T-cell (primary cell): ENCODE results near the gene SLC1A7. TPM values are rescaled to one million over a fixed set of nuclear protein-coding genes. Genes with fewer than 3 reads are reported as not detected.

Experiments
- ATAC-seq, 4 experiments: fragments of 200-7000 bp in 3 of 4; fragments of 150-1000 bp in 1 of 4; cut with Tn5 transposase; replicated peaks in 1 of 4; 1 replicate in 3 of 4; 2 replicates in 1 of 4; pipeline ENCODE4 v1.10.0; 2021; ENCODE audit warnings: moderate library complexity in 3 of 4, mild to moderate bottlenecking in 2 of 4, moderate number of reproducible peaks in 1 of 4
- CTCF ChIA-PET, 2 donors: fragments of 300-600 bp; sonication (Branson Sonifier 250); formaldehyde crosslinking; loops; one replicate each; lab custom pipeline; 2022; ENCODE audit warnings: antibody characterized with exemption in 2 of 2; lab: Charles Lee
- POLR2A ChIA-PET, 2 donors: fragments of 300-600 bp; sonication (Branson Sonifier 250); formaldehyde crosslinking; loops; one replicate each; lab custom pipeline; 2022; ENCODE audit warnings: antibody characterized with exemption in 2 of 2; lab: Charles Lee
- DNase-seq, 35 experiments: peaks; one replicate each; pipeline versions ENCODE4 v3.0.0 to v3.0.0-alpha.2; 2013 to 2023
- H3K27ac ChIP-seq: one replicate; pipeline ENCODE4 v1.5.1; 2013; ENCODE audit warnings: low read length
- H3K27me3 ChIP-seq, 2 experiments: replicated peaks in 1 of 2; 1 replicate in 1 of 2; 2 replicates in 1 of 2; pipeline versions ENCODE4 v1.6.1 to v1.7.0; 2013; ENCODE audit warnings: low read length in 1 of 2, mixed read lengths in 1 of 2; ENCODE audit not compliant: control insufficient read depth in 2 of 2, insufficient read depth in 2 of 2; ENCODE audit errors: extremely low read depth in 1 of 2
- H3K36me3 ChIP-seq, 2 donors: 1 replicate in 1 of 2; 2 replicates in 1 of 2; pipeline versions ENCODE4 v1.6.1 to v1.7.0; 2013; ENCODE audit warnings: low read length in 1 of 2; ENCODE audit not compliant: control insufficient read depth in 2 of 2, insufficient read depth in 1 of 2; ENCODE audit errors: extremely low read depth in 1 of 2
- H3K4me1 ChIP-seq, 2 experiments: 1 replicate in 1 of 2; 2 replicates in 1 of 2; pipeline versions ENCODE4 v1.6.1 to v1.7.0; 2013; ENCODE audit warnings: low read length in 2 of 2, mixed read lengths in 1 of 2; ENCODE audit not compliant: insufficient read depth in 2 of 2, control insufficient read depth in 1 of 2; ENCODE audit errors: extremely low read depth in 1 of 2
- H3K4me3 ChIP-seq, 2 donors: 1 replicate in 1 of 2; 2 replicates in 1 of 2; pipeline versions ENCODE4 v1.5.1 to v1.7.0; 2013; ENCODE audit warnings: mild to moderate bottlenecking in 2 of 2, low read length in 1 of 2, moderate library complexity in 1 of 2; ENCODE audit not compliant: control insufficient read depth in 1 of 2; ENCODE audit errors: extremely low read depth in 1 of 2
- H3K9me3 ChIP-seq: 2 replicates; pipeline ENCODE4 v1.7.0; 2013
- H3K27ac Mint-ChIP-seq, 2 donors: one replicate each; pipeline ENCODE4 v1.8.0; 2020 to 2021; ENCODE audit warnings: mild to moderate bottlenecking in 2 of 2, mixed read lengths in 2 of 2
- H3K27me3 Mint-ChIP-seq, 2 donors: one replicate each; pipeline ENCODE4 v1.8.0; 2021 to 2022; ENCODE audit warnings: mixed read lengths in 2 of 2
- H3K36me3 Mint-ChIP-seq: one replicate; pipeline ENCODE4 v1.8.0; 2021; ENCODE audit warnings: mixed read lengths
- H3K4me1 Mint-ChIP-seq, 3 donors: one replicate each; pipeline ENCODE4 v1.8.0; 2020 to 2022; ENCODE audit warnings: mixed read lengths in 3 of 3, mild to moderate bottlenecking in 1 of 3
- H3K4me3 Mint-ChIP-seq, 3 donors: one replicate each; pipeline ENCODE4 v1.8.0; 2020 to 2022; ENCODE audit warnings: mild to moderate bottlenecking in 3 of 3, mixed read lengths in 3 of 3, moderate library complexity in 3 of 3
- H3K9me3 Mint-ChIP-seq, 3 donors: one replicate each; pipeline ENCODE4 v1.8.0; 2020 to 2022; ENCODE audit warnings: mixed read lengths in 3 of 3
- whole genome bisulfite sequencing: methylation state at CpG from one replicate; pipeline ENCODE4 v1.1.5; 2013; ENCODE audit warnings: missing lambda C conversion rate; ENCODE audit not compliant: insufficient coverage; 5-methylcytosine and 5-hydroxymethylcytosine counted together
- total RNA-seq, 35 experiments: library from RNA in 6 of 35; stranded (reverse) in 6 of 35; fragments of 120-200 nt in 1 of 35; gene quantifications; one replicate each; pipeline versions ENCODE4 v1.2.1 to v1.2.4 and lab custom pipeline; 2013 to 2026

The SLC1A7 gene
- total RNA-seq, 5 donors from 2014 or later (not counting 1 experiment from before 2014, with no cell fraction given), result 0.14 to 0.26 TPM; not detected in 3

DNA sequence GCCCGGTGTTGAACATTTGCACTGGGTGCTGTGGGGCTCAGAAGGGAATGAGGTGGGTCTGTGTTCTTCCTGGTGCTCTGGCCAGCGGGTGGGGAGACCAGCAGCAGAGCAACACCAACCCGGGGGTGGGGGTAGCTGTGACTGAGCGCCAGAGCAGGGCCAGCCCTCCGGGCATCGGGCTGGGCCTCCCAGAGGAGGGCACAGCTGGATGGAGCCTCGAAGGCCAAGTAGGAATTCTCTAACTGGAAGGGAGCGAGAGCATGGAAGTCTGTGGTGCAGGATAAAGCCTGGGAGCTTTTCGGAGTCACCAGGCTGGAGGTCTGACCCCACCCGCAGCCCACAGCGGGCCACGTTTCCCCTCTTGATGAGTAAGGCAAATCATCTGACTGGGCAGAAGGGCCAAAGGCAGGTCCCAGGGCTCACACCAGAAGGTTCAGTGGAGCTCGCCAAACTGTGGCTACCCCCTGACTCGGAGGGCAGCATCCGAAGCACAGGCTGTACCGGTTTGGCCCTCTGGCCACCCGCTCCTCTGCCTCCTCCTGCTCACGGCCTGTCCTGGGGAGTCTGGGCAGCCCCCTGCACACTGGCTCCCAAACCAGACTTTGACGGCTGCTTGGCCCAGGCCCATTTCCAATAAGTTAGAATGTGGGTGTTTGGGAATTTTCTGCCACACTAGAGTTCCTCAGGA is 18.8 kb downstream of the SLC1A7 start:
- ATAC-seq (no peak), DNase-seq (no peak)
- Histone ChIP-seq H3K4me3 (no peak overlapping the region), H3K27ac (no peak overlapping the region), H3K4me1 (peaks cover 0 to 27% of the 10 kb centered on the region in 2 experiments), H3K27me3 (peaks cover 0 to 27% of the 10 kb centered on the region in 2 experiments), H3K36me3 (no peaks in the 10 kb centered on the region), H3K9me3 (no peaks in the 10 kb centered on the region)
- Mint-ChIP-seq H3K9me3 (no peaks in the 10 kb centered on the region), H3K4me3 (no peak overlapping the region), H3K27me3 (peaks cover 8 to 11% of the 10 kb centered on the region in 2 donors), H3K27ac (no peak overlapping the region), H3K4me1 (no peaks in the 10 kb centered on the region), H3K36me3 (no peaks in the 10 kb centered on the region)
- ChIA-PET CTCF (no interaction called here), POLR2A (no interaction called here)
- WGBS, result 89% methylated on average over 16 of the region's 19 CpGs

DNA sequence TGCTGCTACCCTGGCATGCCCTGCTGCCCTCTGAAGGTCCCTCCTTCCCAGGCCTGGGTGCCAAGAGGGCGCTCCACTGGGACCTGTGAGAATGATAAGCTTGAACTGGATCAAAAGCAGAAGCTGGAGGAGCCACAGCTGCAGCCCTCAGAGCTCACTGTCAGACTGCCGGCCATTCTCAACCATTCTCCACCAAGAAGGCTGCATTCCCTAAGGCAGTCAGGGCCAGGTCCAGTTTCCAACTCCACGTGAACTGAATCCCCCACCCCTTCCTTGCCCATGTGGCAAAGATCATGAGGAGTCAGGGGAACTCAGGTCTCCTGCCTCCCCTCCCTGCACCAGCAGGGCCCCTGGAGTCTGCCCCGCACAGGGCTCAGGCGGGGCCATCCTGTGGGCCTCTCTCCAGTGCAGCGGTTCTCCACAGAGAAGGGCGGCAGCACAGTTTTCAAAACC is 19.5 kb downstream of the SLC1A7 start:
- Histone ChIP-seq H3K27me3 (peaks cover 0 to 27% of the 10 kb centered on the region in 2 experiments), H3K36me3 (no peaks in the 10 kb centered on the region), H3K4me3 (no peak overlapping the region), H3K9me3 (no peaks in the 10 kb centered on the region), H3K27ac (no peak overlapping the region), H3K4me1 (peaks cover 0 to 21% of the 10 kb centered on the region in 2 experiments)
- Mint-ChIP-seq H3K9me3 (no peaks in the 10 kb centered on the region), H3K4me3 (no peak overlapping the region), H3K36me3 (no peaks in the 10 kb centered on the region), H3K27me3 (peaks cover 8 to 11% of the 10 kb centered on the region in 2 donors), H3K27ac (no peak overlapping the region), H3K4me1 (no peaks in the 10 kb centered on the region)
- CTCF ChIA-PET, result no interaction called here
- ATAC-seq (no peak), DNase-seq (no peak)
- POLR2A ChIA-PET, result no interaction called here
- WGBS, result 79% methylated on average over 3 of the region's 7 CpGs

DNA sequence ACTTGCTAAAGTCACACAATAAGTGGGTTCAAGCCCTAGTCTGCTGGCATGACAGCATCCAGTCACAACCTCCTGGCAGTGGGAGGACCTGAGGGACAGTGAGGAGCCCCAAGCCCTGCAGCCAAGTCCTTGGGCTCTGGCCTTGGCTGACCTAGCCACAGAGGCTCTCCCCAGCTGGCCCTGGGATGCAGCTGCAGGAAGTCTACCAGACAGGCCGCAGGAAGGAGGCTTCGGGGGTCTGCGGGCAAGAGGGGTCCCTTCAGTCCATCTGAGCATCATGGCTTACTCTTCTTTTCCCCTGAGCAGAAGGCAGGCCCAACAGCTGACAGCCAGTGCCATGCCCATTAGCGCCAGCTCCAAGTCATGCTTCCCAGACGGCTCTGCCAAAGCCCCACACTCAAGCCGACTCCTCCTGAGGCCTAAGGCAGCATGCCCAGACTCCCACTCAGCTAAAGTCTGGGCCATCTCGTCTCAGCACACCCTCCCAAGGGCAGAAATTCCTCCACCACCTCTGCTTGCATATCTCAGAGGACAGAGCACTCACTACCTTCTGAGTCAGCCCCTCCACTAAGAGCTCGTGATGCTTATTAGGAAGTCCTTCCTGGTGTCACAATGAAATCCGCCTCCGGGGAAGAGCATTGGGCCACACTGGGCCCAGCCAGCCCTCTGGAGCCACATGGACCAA is 20.1 kb downstream of the SLC1A7 start:
- H3K36me3 ChIP-seq, result no peaks in the 10 kb centered on the region
- Mint-ChIP-seq H3K9me3 (no peaks in the 10 kb centered on the region), H3K27ac (no peak overlapping the region), H3K36me3 (no peaks in the 10 kb centered on the region), H3K4me1 (no peaks in the 10 kb centered on the region), H3K4me3 (no peak overlapping the region), H3K27me3 (peaks cover 9 to 11% of the 10 kb centered on the region in 2 donors)
- POLR2A ChIA-PET, result no interaction called here
- H3K27ac ChIP-seq, result no peak overlapping the region
- no peaks in the 10 kb centered on the region for H3K9me3 ChIP-seq
- H3K27me3 ChIP-seq, result peaks cover 0 to 27% of the 10 kb centered on the region in 2 experiments
- WGBS, result 77% methylated on average over 10 of the region's 10 CpGs
- CTCF ChIA-PET, result no interaction called here
- peaks cover 0 to 15% of the 10 kb centered on the region in 2 experiments for H3K4me1 ChIP-seq
- H3K4me3 ChIP-seq, result no peak overlapping the region
- ATAC-seq (no peak), DNase-seq (no peak)

DNA sequence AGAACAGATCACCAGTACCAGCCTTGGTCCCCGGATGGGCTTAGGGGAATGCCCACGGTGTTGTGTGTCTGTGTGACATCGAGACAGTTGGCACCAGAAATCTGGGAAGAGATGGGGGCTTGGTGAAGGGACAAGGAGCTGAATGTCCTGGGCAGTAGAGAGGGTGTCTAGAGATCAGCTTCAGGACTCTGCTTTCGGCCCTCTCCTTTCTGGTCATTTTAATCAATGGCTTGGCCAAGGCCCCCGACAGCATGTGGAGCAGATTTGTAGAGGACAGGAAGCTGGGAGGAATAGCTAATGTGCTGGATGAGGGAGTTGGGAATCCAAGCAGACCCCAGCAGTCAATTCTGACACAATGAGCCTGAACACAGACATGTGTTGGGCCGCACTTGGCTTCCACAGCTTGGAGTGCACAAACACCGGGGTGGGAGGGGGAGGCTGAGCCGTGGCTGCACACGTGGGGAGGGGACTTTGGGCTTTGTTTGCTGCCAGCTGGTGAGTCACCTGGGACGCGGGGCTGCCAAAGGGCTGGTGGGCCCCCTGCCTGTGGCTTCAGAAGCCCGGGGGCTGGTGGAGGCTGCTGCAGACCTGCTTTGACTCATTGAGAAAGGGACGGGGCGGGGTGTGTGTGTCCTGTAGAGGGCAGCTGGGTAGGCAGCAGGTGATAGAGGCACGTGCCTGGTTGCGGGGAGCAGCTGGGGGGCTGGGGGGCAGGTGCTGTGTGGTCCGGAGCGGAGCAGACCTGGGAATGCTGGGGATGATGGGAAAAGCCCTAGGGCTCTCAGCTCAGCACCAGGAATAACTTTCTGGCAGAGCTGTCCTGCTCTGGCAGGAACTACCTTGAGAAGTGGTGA is 20.9 kb downstream of the SLC1A7 start:
- no peak overlapping the region for H3K4me3 ChIP-seq
- no peak overlapping the region for H3K27ac Mint-ChIP-seq
- CTCF ChIA-PET, result no interaction called here
- H3K4me1 ChIP-seq, result peaks cover 0 to 10% of the 10 kb centered on the region in 2 experiments
- H3K36me3 ChIP-seq, result no peaks in the 10 kb centered on the region
- H3K4me3 Mint-ChIP-seq, result no peak overlapping the region
- H3K27ac ChIP-seq, result no peak overlapping the region
- H3K27me3 Mint-ChIP-seq, result peaks cover 11 to 12% of the 10 kb centered on the region in 2 donors
- POLR2A ChIA-PET, result no interaction called here
- WGBS, result 33% methylated on average over 16 of the region's 18 CpGs
- H3K9me3 ChIP-seq, result no peaks in the 10 kb centered on the region
- H3K4me1 Mint-ChIP-seq, result no peaks in the 10 kb centered on the region
- peaks cover 0 to 32% of the 10 kb centered on the region in 2 experiments for H3K27me3 ChIP-seq
- no peaks in the 10 kb centered on the region for H3K36me3 Mint-ChIP-seq
- ATAC-seq, result no peak
- no peak for DNase-seq
- no peaks in the 10 kb centered on the region for H3K9me3 Mint-ChIP-seq

DNA sequence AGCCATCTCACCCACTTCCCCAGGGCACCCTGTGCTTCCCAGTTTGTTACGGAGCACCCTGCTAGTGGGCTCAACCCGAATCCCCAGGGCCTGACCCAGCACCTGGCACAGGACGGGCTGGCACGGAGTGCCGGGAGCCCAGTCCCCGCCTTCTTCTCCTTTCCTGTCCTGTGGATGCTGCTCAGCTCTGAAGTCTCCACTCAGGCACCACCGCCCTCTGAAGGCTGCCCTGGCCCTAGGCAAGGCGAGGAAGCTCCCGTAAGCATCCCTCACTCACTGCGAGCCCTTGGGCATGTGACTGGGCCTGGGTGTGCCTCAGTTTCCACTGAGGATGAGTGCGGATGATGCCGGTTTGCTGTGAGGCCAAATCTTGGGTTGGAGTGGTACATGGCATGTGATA is 21.8 kb downstream of the SLC1A7 start:
- Histone ChIP-seq H3K27me3 (peaks cover 0 to 34% of the 10 kb centered on the region in 2 experiments), H3K4me3 (no peak overlapping the region), H3K9me3 (no peaks in the 10 kb centered on the region), H3K27ac (no peak overlapping the region), H3K36me3 (no peaks in the 10 kb centered on the region), H3K4me1 (peaks cover 0 to 6% of the 10 kb centered on the region in 2 experiments)
- Mint-ChIP-seq H3K27ac (no peak overlapping the region), H3K4me3 (no peak overlapping the region), H3K36me3 (no peaks in the 10 kb centered on the region), H3K27me3 (peaks cover 11 to 12% of the 10 kb centered on the region in 2 donors), H3K4me1 (no peaks in the 10 kb centered on the region), H3K9me3 (no peaks in the 10 kb centered on the region)
- ATAC-seq (no peak), DNase-seq (no peak)
- POLR2A ChIA-PET, result no interaction called here
- CTCF ChIA-PET, result no interaction called here
- 88% methylated on average over 6 of the region's 12 CpGs for WGBS

DNA sequence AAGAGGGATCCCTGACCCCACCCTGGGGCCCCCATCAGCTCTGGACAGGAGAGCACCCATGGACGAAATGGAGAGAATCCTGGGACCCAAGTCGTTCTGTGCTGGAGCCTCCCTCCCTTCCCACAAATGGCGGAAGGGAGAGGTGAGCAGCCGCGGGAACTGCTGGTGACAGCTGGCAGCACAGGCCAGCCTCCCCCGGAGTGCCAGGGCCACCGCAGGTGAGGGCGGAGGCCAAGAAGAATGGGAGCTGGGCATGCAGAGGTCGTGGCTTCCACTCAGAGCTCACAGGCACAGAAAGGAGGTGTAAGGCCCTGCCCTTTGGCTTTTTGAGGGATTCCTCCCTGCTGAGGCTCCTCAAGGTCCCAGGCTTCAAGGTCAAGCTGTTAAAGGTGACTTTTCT is 24.6 kb downstream of the SLC1A7 start:
- H3K27ac Mint-ChIP-seq, result no peak overlapping the region
- ChIA-PET POLR2A (interaction anchor here in 1 of 2 donors (0.6 kb wide), 1 partner anchor 11 kb away, joined by 3 read pairs; no protein-coding TSS in a partner anchor), CTCF (no interaction called here)
- no peaks in the 10 kb centered on the region for H3K9me3 Mint-ChIP-seq
- H3K27me3 Mint-ChIP-seq, result peaks cover 11 to 12% of the 10 kb centered on the region in 2 donors
- Histone ChIP-seq H3K4me3 (no peak overlapping the region), H3K9me3 (no peaks in the 10 kb centered on the region), H3K27ac (no peak overlapping the region), H3K27me3 (peaks cover 0 to 38% of the 10 kb centered on the region in 2 experiments), H3K4me1 (no peaks in the 10 kb centered on the region), H3K36me3 (no peaks in the 10 kb centered on the region)
- no peak overlapping the region for H3K4me3 Mint-ChIP-seq
- ATAC-seq (no peak), DNase-seq (no peak)
- 75% methylated on average over 5 of the region's 9 CpGs for WGBS
- no peaks in the 10 kb centered on the region for H3K36me3 Mint-ChIP-seq
- H3K4me1 Mint-ChIP-seq, result no peaks in the 10 kb centered on the region
